Renal cortex interstitium (tissue), 11 donors: ENCODE measurements around the gene ANKLE1. TPM values are rescaled to one million over a fixed set of nuclear protein-coding genes. Genes with fewer than 3 reads are reported as not detected.

Source experiments
- DNase-seq, 11 donors: peaks; one replicate each; pipeline ENCODE4 v3.0.0-alpha.2; 2013; ENCODE audit warnings: low read depth in 9 of 11, low spot score in 4 of 11; ENCODE audit errors: extremely low read depth in 1 of 11
- polyA plus RNA-seq, 3 donors: library from polyadenylated mRNA; unstranded; fragments of 120-200 nt; gene quantifications; one replicate each; pipeline ENCODE4 v1.2.1, GENCODE V29; 2013; ENCODE audit not compliant: insufficient read length in 3 of 3

ANKLE1 gene
- polyA plus RNA-seq, 3 donors: 0.95 to 1.7 (median 1.0) TPM

DNA sequence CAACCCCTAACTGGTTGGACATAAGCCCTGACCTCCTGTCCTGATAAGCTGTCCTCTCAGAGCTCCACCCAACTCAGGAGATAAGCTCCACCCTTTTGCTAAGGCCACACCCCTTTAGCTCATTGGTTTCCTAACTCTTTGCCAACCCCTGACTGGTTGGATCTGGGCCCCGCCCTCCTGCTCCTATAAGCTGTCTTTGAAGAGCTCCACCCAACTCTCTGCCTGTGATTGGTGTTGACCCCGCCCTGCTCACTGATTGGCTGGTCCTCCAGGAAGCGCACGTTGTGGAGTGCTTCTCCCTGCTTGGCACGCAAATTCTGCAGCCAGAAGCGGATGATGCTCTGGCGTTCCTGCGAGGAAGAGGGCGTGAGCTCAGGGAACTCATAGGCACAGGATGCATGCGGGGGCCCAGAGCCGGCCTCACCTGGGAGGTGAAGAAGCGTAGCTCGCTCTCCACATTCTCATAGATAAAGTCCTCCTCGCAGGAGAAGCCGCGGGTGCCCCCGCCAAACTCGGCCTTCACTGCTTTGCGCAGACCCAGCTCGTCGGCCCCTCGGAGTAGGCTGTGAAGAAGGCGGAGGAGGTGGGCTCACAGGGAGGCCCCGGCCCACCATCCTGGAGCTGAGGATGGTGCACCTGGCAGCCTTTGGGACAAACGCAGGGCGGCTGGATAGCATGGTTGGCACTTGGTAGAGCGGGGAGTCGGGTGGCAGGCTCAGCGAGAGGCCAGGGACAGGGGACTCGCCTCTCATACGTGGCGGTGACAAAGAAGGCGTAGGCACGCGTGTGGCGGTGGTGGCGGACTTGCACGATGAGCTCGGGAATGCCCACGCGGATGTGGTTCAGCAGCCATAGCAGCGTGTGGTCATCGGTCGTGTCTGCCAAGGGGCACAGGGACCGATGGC is 51.2 kb downstream of the ANKLE1 start:
- no peak for DNase-seq

DNA sequence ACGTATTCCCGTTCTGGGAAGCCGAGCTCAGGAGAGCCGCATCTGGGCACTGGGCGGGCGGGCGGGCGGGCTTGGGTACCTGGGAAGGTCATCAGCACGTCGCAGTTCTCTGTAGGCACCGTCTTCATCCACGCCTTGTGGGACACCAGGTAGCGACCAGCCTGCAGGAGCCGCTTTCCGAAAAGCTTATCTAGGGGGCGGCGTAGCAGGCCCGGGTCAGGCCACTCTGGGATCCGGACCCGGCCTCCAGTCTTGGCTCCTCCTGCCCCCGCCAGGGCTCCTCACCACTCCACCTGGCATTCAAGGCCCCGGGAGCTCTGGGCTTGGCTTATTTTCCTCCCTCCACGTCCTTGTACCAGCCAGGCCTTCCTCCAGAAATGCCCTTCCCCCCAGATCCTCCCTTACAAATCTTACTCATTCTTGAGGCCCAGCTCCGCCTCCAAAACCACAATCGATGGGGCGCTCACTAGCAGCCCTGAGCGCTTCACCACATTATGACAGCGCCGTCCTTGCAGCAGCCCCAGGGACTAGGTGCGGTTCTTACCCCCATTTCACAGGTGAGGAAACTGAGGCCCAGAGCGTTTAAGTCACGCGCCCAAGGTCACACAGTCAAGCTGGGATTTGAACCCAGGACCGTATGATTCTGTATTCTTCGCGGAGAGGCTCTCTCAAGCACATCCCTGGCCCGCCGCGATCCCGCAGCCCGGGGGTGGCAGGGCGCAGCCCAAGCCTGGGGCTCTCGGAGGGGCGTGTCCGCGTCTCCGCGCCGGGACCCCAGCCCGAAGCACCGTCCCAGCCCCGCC is 52.1 kb downstream of the ANKLE1 start:
- no peak for DNase-seq

DNA sequence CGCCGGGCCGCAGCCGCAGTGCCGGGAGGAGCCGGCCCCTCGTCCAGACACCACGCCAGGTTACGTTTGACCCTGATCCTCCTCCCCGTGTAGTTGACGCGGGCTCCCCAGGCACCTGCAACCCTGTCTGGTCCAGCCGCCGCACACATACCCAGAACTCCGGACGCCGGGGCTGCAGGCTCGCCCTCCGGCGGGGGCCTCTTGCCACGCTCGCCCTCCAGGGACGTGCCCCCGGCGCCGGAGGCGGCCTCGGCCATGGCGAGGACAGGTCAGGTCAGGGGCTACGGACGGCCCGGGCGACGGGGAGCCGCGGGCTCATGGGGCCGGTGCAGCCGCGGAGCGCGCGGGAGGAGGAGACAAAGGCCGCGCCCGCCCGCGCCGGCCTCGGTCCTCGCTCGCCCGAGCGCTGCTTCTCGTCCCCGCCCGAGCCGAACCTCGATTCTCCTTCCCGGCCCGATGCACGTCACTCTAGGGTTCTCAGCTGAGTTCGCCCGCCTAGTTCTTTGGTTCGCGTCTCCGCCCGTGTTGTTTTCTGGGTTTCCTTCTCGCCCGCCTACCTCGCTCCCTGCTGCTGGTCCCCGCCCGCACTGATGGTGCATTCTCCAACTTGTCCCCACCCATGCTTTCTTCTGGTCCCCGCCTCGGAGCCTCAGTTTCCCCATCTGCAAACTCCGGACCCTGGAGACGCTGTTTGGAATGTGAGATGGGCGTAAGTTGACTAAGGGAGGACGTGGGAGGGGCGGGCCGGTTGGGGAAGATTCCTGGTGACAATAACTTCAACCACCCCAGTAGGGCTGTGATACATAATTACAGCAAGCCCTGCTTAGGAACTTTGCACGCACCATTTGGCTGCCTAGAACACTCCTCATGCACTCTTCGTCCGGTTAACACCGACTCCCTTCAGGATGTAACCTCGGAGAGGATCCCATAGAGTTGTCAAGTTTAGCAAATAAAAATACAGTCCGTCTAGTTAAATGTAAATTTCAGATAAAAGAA is 53.0 kb downstream of the ANKLE1 start, which contains the start of gene ANO8:
Gene ANO8, minus strand, starts transcription at position 442 of the 996 bp plus-strand sequence. Its CDS starts 185 bp downstream, at position 257.
- DNase-seq: peak; percentile 87 to 98 (median 95)

DNA sequence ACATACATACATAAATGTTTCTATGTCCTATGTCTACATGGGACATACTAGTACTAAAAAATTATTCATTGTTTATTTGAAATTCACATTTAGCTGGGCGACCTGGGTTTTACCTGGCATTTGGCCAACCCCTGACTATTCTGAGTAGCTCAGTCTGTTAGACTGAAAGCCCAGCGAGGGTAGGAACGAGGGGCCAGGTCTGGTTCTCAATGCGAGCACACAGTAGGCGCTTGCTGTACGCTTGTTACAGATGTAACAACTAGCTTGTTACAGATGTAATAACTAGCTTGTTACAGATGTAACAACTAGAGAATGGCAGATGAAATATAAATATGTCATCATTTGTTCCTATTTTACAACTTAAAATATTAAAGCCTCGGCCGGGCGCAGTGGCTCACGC is 53.9 kb downstream of the ANKLE1 start:
- no peak for DNase-seq

Other genes starting within 250 kb of the ANKLE1 start
- 10 to 100 TPM; 10.8 to 16.6 (median 15.3) TPM for gene HAUS8, start 206.4 kb upstream of the ANKLE1 start, polyA plus RNA-seq
- gene MYO9B, start 206.1 kb upstream of the ANKLE1 start, polyA plus RNA-seq: 10 to 100 TPM; 49.3 to 61.7 (median 58.0) TPM
- 10 to 100 TPM; 21.6 to 33.7 (median 30.9) TPM for gene USE1, start 66.5 kb upstream of the ANKLE1 start, polyA plus RNA-seq
- gene OCEL1, start 55.7 kb upstream of the ANKLE1 start, polyA plus RNA-seq: 10 to 100 TPM; 17.5 to 21.2 (median 20.3) TPM
- gene NR2F6, start 36.0 kb upstream of the ANKLE1 start, polyA plus RNA-seq: 10 to 100 TPM; 31.5 to 59.9 (median 44.3) TPM
- 1 to 10 TPM; 4.2 to 7.1 (median 6.5) TPM for gene USHBP1, start 17.2 kb upstream of the ANKLE1 start, polyA plus RNA-seq
- gene BABAM1, start 14.5 kb upstream of the ANKLE1 start, polyA plus RNA-seq: 100 to 1,000 TPM in 2 of 3 donors, 10 to 100 TPM in 1; 97.0 to 111 (median 107) TPM
- 10 to 100 TPM in 2 of 3 donors, 1 to 10 TPM in 1; 6.2 to 12.2 (median 11.5) TPM for gene ABHD8, start 21.5 kb downstream of the ANKLE1 start, polyA plus RNA-seq
- gene MRPL34, start 24.0 kb downstream of the ANKLE1 start, polyA plus RNA-seq: 10 to 100 TPM; 45.9 to 65.6 (median 57.3) TPM
- gene DDA1, start 27.7 kb downstream of the ANKLE1 start, polyA plus RNA-seq: 10 to 100 TPM; 29.8 to 41.8 (median 40.2) TPM
- 10 to 100 TPM in 2 of 3 donors, 1 to 10 TPM in 1; 9.3 to 17.4 (median 13.9) TPM for gene ANO8, start 53.0 kb downstream of the ANKLE1 start, polyA plus RNA-seq
- 10 to 100 TPM; 17.7 to 28.5 (median 20.1) TPM for gene GTPBP3, start 55.7 kb downstream of the ANKLE1 start, polyA plus RNA-seq
- 100 to 1,000 TPM; 142 to 223 (median 176) TPM for gene PLVAP, start 95.4 kb downstream of the ANKLE1 start, polyA plus RNA-seq
- gene CCDC194, start 112.3 kb downstream of the ANKLE1 start, polyA plus RNA-seq: 1 to 10 TPM; 2.3 to 7.1 (median 2.9) TPM
- 100 to 1,000 TPM; 115 to 149 (median 127) TPM for gene BST2, start 123.7 kb downstream of the ANKLE1 start, polyA plus RNA-seq
- 10 to 100 TPM; 49.5 to 73.2 (median 70.9) TPM for gene MVB12A, start 138.1 kb downstream of the ANKLE1 start, polyA plus RNA-seq
- 1 to 10 TPM; 2.8 to 4.1 (median 3.3) TPM for gene TMEM221, start 166.8 kb downstream of the ANKLE1 start, polyA plus RNA-seq
- under 1 TPM in 2 of 3 donors, not detected in 1; 0.26 to 0.64 TPM for gene NXNL1, start 179.0 kb downstream of the ANKLE1 start, polyA plus RNA-seq
- 10 to 100 TPM; 12.0 to 22.2 (median 14.9) TPM for gene SLC27A1, start 188.6 kb downstream of the ANKLE1 start, polyA plus RNA-seq
- 10 to 100 TPM; 52.5 to 82.6 (median 73.5) TPM for gene PGLS, start 229.7 kb downstream of the ANKLE1 start, polyA plus RNA-seq